ENCODE results near the gene C5AR2. TPM values are rescaled to one million over a fixed set of nuclear protein-coding genes. Genes with fewer than 3 reads are reported as not detected.
A peak's percentile ranks its signal among the peaks of the same experiment; 100 is the strongest.
"Not testable (repeated sequence)": the region's sequence is repeated elsewhere in the genome, so short reads cannot be mapped to it uniquely, and the experiment has no call there.

C5AR2 gene
- total and polyA plus RNA-seq, 4 donors: 0.61 to 2.8 (median 1.8) TPM

- WGBS: 87% methylated on average over 13 of the region's 13 CpGs
- no peak overlapping the region for H3K9ac ChIP-seq (ENCODE audit: low read depth in 1 of 2, low read length in 2 of 2)
Measured at GRCh38 chr19:47363758-47364531, 32.0 kb downstream of the C5AR2 start.

GRCh38 chr19:47365455-47365854 is 33.5 kb downstream of the C5AR2 start:
- peaks cover 15 to 43% (median 26%) of the 10 kb centered on the region in 4 donors for H3K36me3 ChIP-seq (ENCODE audit: control insufficient read depth in 4 of 4, insufficient read depth in 3 of 4, low read depth in 1 of 4, low read length in 3 of 4)
- H3K27ac ChIP-seq (ENCODE audit: low read depth in 1 of 2, low read length in 2 of 2): not testable (repeated sequence)

More at GRCh38 chr19:47363758-47364531, 32.0 kb downstream of the C5AR2 start:
- no peaks in the 10 kb centered on the region for H3K9me3 ChIP-seq (ENCODE audit: control insufficient read depth in 4 of 4, low read length in 3 of 4)
- no peaks in the 10 kb centered on the region for H3K27me3 ChIP-seq (ENCODE audit: control insufficient read depth in 4 of 4, insufficient read depth in 4 of 4, low read length in 3 of 4)
- DNase-seq (ENCODE audit: low spot score): no peak
- no peak for TF ChIP-seq MAX (IDR thresholded peaks at IDR 0.05)
- TF ChIP-seq EGR1 (IDR thresholded peaks at IDR 0.05; ENCODE audit: low read depth in 2 of 2): no peak
- no peak for TF ChIP-seq RAD21 (IDR thresholded peaks at IDR 0.05)
- TF ChIP-seq SP1 (IDR thresholded peaks at IDR 0.05): no peak
- TF ChIP-seq FOXA2 (IDR thresholded peaks at IDR 0.05): no peak
- no peak for TF ChIP-seq ZBTB33 (IDR thresholded peaks at IDR 0.05)
- peaks cover 0 to 4% (median 0%) of the 10 kb centered on the region in 4 donors for H3K4me1 ChIP-seq (ENCODE audit: control insufficient read depth in 4 of 4, insufficient read depth in 4 of 4, low read length in 3 of 4)
- H3K27ac ChIP-seq (ENCODE audit: low read depth in 1 of 2, low read length in 2 of 2): peak overlapping the region in 1 of 2 donors; percentile 48
- H3K36me3 ChIP-seq (ENCODE audit: control insufficient read depth in 4 of 4, insufficient read depth in 3 of 4, low read depth in 1 of 4, low read length in 3 of 4): peaks cover 19 to 53% (median 28%) of the 10 kb centered on the region in 4 donors
- no peak overlapping the region for H3K4me3 ChIP-seq (ENCODE audit: low read depth in 1 of 3, low read length in 3 of 3)

GRCh38 chr19:47370045-47370611 is 38.2 kb downstream of the C5AR2 start:
- Histone ChIP-seq H3K9me3 (ENCODE audit: control insufficient read depth in 4 of 4, low read length in 3 of 4) (no peaks in the 10 kb centered on the region), H3K27me3 (ENCODE audit: control insufficient read depth in 4 of 4, insufficient read depth in 4 of 4, low read length in 3 of 4) (no peaks in the 10 kb centered on the region), H3K27ac (ENCODE audit: low read depth in 1 of 2, low read length in 2 of 2) (no peak overlapping the region), H3K36me3 (ENCODE audit: control insufficient read depth in 4 of 4, insufficient read depth in 3 of 4, low read depth in 1 of 4, low read length in 3 of 4) (peaks cover 8 to 46% (median 23%) of the 10 kb centered on the region in 4 donors), H3K9ac (ENCODE audit: low read depth in 1 of 2, low read length in 2 of 2) (no peak overlapping the region), H3K4me1 (ENCODE audit: control insufficient read depth in 4 of 4, insufficient read depth in 4 of 4, low read length in 3 of 4) (no peaks in the 10 kb centered on the region), H3K4me3 (ENCODE audit: low read depth in 1 of 3, low read length in 3 of 3) (no peak overlapping the region)
- DNase-seq (ENCODE audit: low spot score): no peak
- 89% methylated on average over 10 of the region's 10 CpGs for WGBS
- TF ChIP-seq EGR1 (IDR thresholded peaks at IDR 0.05; ENCODE audit: low read depth in 2 of 2) (no peak), JUND (IDR thresholded peaks at IDR 0.05) (no peak), SP1 (IDR thresholded peaks at IDR 0.05) (no peak), GABPA (IDR thresholded peaks at IDR 0.05 in 1 of 2, conservative IDR thresholded peaks at IDR 0.05 in 1 of 2) (no peak), HNF4G (IDR thresholded peaks at IDR 0.05) (no peak), ZBTB33 (IDR thresholded peaks at IDR 0.05) (no peak), HNF4A (conservative IDR thresholded peaks at IDR 0.05) (no peak), FOXA2 (IDR thresholded peaks at IDR 0.05) (no peak), ATF3 (IDR thresholded peaks at IDR 0.05) (no peak), REST (IDR thresholded peaks at IDR 0.05) (no peak), CTCF (IDR thresholded peaks at IDR 0.05; ENCODE audit: low read depth, low read length, missing input control) (no peak), FOXA1 (IDR thresholded peaks at IDR 0.05) (no peak), RXRA (IDR thresholded peaks at IDR 0.05) (no peak), RAD21 (IDR thresholded peaks at IDR 0.05) (no peak), YY1 (IDR thresholded peaks at IDR 0.05) (no peak)

More at GRCh38 chr19:47365455-47365854, 33.5 kb downstream of the C5AR2 start:
- DNase-seq (ENCODE audit: low spot score); H3K4me3 ChIP-seq (ENCODE audit: low read depth in 1 of 3, low read length in 3 of 3); H3K4me1 ChIP-seq (ENCODE audit: control insufficient read depth in 4 of 4, insufficient read depth in 4 of 4, low read length in 3 of 4); H3K9me3 ChIP-seq (ENCODE audit: control insufficient read depth in 4 of 4, low read length in 3 of 4); H3K9ac ChIP-seq (ENCODE audit: low read depth in 1 of 2, low read length in 2 of 2); H3K27me3 ChIP-seq (ENCODE audit: control insufficient read depth in 4 of 4, insufficient read depth in 4 of 4, low read length in 3 of 4): not testable (repeated sequence)
- WGBS: 97% methylated on average over 10 of the region's 10 CpGs

All from liver (tissue), 9 donors.